SJSA1 (cell line): ENCODE data around the gene CD81. TPM values are rescaled to one million over a fixed set of nuclear protein-coding genes. Genes with fewer than 3 reads are reported as not detected.
"Not testable (repeated sequence)": the region's sequence is repeated elsewhere in the genome, so short reads cannot be mapped to it uniquely, and the experiment has no call there.

ENCODE experiments used
- DNase-seq, 2 experiments: peaks; one replicate each; pipeline ENCODE4 v3.0.0-alpha.2; 2015 to 2020; ENCODE audit warnings: low spot score in 2 of 2, low read depth in 1 of 2
- H3K27ac ChIP-seq: fragments of 250-450 bp; sonication (Bioruptor Pico); 2 replicates; pipeline ENCODE4 v1.5.1; 2020; ENCODE audit warnings: mild to moderate bottlenecking, moderate library complexity
- H3K27me3 ChIP-seq: fragments of 250-450 bp; sonication (Bioruptor Pico); replicated peaks from 2 replicates; pipeline ENCODE4 v1.5.1; 2020; ENCODE audit warnings: mild to moderate bottlenecking, moderate library complexity
- H3K36me3 ChIP-seq: fragments of 250-450 bp; sonication (Bioruptor Pico); 2 replicates; pipeline ENCODE4 v1.5.1; 2020; ENCODE audit warnings: mild to moderate bottlenecking
- H3K4me1 ChIP-seq: fragments of 250-450 bp; sonication (Bioruptor Pico); replicated peaks from 2 replicates; pipeline ENCODE4 v1.6.1; 2021; ENCODE audit warnings: mild to moderate bottlenecking
- H3K4me3 ChIP-seq: fragments of 250-450 bp; sonication (Bioruptor Pico); 2 replicates; pipeline ENCODE4 v1.5.1; 2020; ENCODE audit warnings: mild to moderate bottlenecking
- H3K9me3 ChIP-seq: fragments of 250-450 bp; sonication (Bioruptor Pico); replicated peaks from 2 replicates; pipeline ENCODE4 v1.5.1; 2020; ENCODE audit warnings: mild to moderate bottlenecking
- total RNA-seq: library from RNA; depleted of rRNA; stranded (reverse); fragments of >200 nt; shearing (Covaris generic); gene quantifications from 2 replicates; pipeline ENCODE4 v1.2.3, GENCODE V29; 2014

The CD81 gene
- total RNA-seq, 1 experiment from 2014 or later = 219 TPM

DNA sequence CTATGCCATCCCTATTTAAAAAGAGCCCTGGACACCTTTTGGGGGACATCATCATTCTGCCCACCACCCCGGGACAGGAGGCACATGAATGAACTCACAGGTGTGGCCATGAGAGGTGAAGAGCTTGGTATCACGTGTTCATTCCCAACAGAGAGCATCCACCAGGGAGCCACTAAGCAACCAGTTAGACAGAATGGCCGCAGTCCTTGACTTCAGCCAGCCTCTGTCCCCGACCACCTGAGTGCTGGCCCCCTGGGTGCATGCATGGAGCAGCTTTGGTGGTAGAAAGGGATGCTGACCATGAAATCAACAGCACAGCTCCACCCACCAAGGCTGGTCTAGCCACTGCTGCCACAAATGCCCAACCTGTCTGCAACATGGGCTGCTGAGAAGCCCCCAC, 31.1 kb upstream of the CD81 start:
- no peaks in the 10 kb centered on the region for H3K36me3 ChIP-seq
- no peak for DNase-seq
- H3K27ac ChIP-seq = no peak overlapping the region
- no peaks in the 10 kb centered on the region for H3K4me1 ChIP-seq
- H3K9me3 ChIP-seq = peaks cover 27% of the 10 kb centered on the region
- no peaks in the 10 kb centered on the region for H3K27me3 ChIP-seq
- no peak overlapping the region for H3K4me3 ChIP-seq

DNA sequence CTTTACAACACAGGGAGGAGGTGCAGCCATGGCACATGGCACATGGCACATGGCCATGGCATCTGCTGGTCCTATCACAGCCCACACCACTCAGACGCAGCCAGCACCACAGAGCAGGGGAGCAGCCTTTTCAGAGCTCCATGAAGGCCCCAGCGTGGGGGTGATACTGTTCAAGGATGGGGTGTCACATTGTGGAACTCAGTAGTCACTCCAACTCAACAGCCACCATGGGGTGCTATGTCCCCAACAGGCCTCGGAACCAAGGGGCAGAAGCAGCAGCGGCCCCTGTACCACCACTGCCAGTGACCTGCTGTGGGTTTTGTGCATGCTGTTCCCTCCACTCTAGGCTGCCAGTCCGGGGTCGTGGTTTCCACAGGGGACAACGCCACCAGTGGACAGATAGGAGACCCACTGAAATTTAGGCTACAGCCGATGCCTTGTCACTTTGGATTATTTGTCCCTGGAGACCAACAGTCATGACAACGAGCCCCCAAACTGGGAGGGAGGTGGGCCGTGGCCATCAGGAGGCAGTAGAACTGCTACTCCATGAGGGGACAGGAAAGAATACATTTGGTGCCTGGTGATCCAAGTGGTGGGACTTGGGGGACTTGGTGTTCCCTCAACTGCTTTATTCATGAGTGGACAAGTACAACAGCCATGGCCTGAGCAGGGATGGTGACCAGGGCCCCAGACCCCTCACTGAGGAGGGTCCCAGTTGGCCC, 30.4 kb upstream of the CD81 start:
- H3K4me1 ChIP-seq = no peaks in the 10 kb centered on the region
- no peaks in the 10 kb centered on the region for H3K27me3 ChIP-seq
- H3K4me3 ChIP-seq = no peak overlapping the region
- H3K27ac ChIP-seq = no peak overlapping the region
- no peak for DNase-seq
- H3K9me3 ChIP-seq = peaks cover 27% of the 10 kb centered on the region
- no peaks in the 10 kb centered on the region for H3K36me3 ChIP-seq

DNA sequence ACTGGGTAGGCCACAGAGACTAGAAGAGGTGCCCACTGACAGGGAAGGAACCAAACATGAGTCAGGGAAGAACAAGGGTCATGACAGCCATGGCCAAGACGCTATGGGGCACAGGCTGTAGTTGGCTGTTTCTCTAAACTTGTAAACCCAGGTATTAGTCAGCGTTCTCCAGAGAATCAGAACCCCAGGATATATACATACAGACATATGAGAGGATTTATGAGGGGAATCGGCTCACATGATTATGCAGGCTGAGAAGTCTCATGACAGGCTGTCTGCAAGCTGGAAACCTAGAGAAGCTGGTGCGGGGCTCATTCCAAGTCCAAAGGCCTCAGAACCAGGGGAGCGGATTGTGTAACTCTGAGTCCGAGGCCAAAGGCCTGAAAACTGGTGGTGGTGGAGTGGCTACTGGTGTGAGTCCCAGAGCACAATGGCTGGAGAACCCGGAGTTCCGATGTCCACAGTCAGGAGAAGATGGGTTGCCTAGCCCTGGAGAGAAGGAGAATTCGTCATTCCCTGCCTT, 29.7 kb upstream of the CD81 start:
- no peaks in the 10 kb centered on the region for H3K4me1 ChIP-seq
- DNase-seq = no peak
- H3K27me3 ChIP-seq = no peaks in the 10 kb centered on the region
- no peak overlapping the region for H3K4me3 ChIP-seq
- peaks cover 27% of the 10 kb centered on the region for H3K9me3 ChIP-seq
- no peak overlapping the region for H3K27ac ChIP-seq
- H3K36me3 ChIP-seq = no peaks in the 10 kb centered on the region

DNA sequence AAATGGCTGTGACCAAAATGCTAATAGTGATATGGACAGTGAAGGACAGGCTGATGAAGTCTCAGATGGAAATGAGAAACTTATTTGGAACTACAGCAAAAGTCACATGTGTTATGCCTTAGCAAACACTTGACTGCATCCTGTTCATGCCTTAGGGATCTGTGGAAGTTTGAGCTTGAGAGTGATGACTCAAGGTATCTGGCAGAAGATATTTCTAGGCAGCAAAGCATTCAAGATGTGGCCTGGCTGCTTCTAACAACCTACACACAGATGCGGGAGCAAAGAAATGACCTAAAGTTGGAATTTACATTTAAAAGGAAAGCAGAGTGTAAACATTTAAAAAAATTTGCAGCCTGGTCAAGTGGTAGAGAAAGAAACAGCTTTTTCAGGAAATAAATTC, 28.1 kb upstream of the CD81 start:
- no peak for DNase-seq
- H3K27me3 ChIP-seq = no peaks in the 10 kb centered on the region
- H3K9me3 ChIP-seq = peaks cover 27% of the 10 kb centered on the region
- no peaks in the 10 kb centered on the region for H3K36me3 ChIP-seq
- H3K4me3 ChIP-seq = no peak overlapping the region
- no peak overlapping the region for H3K27ac ChIP-seq
- H3K4me1 ChIP-seq = no peaks in the 10 kb centered on the region

DNA sequence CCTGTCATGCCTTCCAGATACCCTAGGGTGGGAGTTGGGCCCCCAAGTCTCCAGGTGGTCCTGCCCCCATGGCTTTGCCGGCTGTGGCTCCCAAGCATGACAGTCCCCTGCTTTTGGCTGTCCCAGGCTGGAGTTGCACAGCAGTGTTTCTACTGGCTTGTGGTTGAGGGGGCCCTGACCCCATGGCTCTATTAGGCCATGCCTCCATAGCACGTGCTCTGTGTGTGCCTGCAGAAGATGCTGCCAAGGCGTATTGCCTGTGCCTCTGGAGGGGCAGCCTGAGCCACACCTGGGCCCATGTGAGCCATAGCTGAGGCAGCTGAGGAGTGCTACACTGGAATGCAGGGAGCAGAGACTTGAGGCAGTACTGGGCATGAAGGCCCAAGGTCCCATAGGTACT, 25.4 kb upstream of the CD81 start:
- H3K27me3 ChIP-seq = no peaks in the 10 kb centered on the region
- no peaks in the 10 kb centered on the region for H3K36me3 ChIP-seq
- peaks cover 27% of the 10 kb centered on the region for H3K9me3 ChIP-seq
- H3K4me3 ChIP-seq = no peak overlapping the region
- H3K27ac ChIP-seq = no peak overlapping the region
- DNase-seq = no peak
- no peaks in the 10 kb centered on the region for H3K4me1 ChIP-seq

DNA sequence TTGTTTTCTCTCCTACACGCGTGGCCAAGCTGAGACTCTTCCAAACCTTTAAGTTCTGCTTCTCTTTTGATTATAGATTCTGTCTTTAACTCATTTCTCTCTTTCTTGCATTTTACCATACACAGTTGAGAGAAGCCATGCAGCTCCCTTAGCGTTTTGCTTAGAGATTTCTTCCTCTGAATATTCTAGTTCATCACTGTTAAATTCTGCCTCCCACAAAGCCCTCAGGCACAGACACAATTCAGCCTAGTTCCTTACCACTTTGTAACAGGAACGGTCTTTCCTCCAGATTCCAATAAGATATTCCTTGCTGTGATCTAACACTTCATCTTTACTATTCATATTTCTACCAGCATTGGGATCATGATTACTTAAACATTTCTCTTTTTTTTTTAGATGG, 24.7 kb upstream of the CD81 start:
- H3K27me3 ChIP-seq = no peaks in the 10 kb centered on the region
- H3K36me3 ChIP-seq = no peaks in the 10 kb centered on the region
- H3K4me3 ChIP-seq = no peak overlapping the region
- no peaks in the 10 kb centered on the region for H3K4me1 ChIP-seq
- H3K9me3 ChIP-seq = peaks cover 21% of the 10 kb centered on the region
- no peak overlapping the region for H3K27ac ChIP-seq
- no peak for DNase-seq

DNA sequence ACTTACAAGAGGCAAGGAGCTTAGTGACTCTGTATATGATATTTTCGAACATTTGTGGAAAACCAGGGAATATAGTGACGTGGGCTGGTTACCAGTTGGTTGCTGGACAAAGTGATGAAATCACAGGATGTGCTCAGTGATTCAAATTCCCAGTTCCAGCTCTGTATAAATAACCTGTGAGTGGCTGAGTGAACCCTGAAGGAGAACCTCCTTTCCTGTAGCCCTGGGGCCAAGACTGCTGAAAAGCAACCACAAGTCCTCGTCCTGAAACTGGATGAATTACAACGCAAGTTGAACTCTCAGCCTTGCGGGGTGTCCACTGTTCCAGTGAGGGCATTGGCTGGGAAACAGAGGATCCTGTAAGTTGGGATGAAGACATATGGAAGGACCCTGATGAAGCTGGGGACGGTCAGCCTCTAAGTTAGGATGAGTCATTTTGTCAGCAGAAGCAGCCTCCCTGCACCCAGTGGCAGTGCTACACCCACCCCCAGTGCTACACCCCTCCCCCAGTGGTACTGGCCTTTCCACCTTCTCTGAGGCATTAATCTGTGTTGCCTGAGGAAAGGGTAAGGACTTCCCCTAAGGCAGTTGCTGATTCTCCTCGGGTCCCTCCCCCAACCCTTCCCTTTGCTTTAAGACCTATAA, 22.0 kb upstream of the CD81 start:
- Histone ChIP-seq H3K27ac (no peak overlapping the region), H3K27me3 (no peaks in the 10 kb centered on the region), H3K4me1 (no peaks in the 10 kb centered on the region), H3K4me3 (no peak overlapping the region), H3K9me3 (peaks cover 2% of the 10 kb centered on the region; the same call in 1 of the 2 replicates), H3K36me3 (no peaks in the 10 kb centered on the region)
- DNase-seq = no peak

DNA sequence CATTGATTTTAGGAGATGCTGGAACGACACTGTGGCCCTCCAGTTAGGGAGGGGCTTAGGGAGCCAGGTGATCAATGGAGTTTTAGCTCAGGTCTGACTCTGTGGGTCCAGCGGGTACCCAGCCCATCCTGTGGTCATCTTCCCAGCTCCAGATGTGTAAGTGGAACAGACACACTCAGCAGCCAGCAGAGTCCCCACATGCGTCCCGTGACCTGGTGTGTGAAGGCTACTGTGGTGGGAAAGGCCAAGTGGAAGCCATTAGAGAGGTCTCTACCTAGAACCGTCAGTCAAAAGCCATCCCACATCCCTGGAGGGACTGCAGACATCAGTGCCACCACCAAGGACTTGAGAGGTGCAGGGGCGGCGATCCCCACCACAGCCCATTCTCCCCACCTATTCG, 19.9 kb upstream of the CD81 start:
- no peak overlapping the region for H3K4me3 ChIP-seq

DNA sequence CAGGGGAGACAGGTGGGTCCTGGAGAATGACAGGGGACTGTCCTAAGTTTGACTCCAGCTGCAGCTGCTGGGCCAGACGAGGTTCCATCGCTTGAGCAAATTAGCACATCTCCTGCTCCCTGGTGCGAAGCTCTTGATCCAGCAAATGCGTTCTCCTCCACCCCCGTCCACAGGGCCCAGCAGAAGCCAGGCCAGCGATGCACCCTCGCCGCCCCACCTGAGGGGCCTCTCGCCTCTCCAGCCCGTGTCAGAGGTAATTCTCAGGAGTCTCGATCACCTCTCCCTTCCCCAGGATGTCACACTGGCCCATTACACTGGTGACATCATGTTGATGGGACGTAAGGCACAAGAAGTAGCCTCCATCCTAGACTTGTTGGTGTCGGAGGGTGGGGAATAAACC, 19.5 kb upstream of the CD81 start:
- H3K4me1 ChIP-seq, H3K27ac ChIP-seq, H3K27me3 ChIP-seq, H3K9me3 ChIP-seq, H3K36me3 ChIP-seq, DNase-seq, H3K4me3 ChIP-seq: not testable (repeated sequence)

More for the DNA sequence above, 19.9 kb upstream of the CD81 start:
- no peaks in the 10 kb centered on the region; the same call in 1 of the 2 replicates for H3K9me3 ChIP-seq
- no peaks in the 10 kb centered on the region for H3K36me3 ChIP-seq
- no peaks in the 10 kb centered on the region for H3K27me3 ChIP-seq
- no peak for DNase-seq
- H3K4me1 ChIP-seq = no peaks in the 10 kb centered on the region
- no peak overlapping the region for H3K27ac ChIP-seq

DNA sequence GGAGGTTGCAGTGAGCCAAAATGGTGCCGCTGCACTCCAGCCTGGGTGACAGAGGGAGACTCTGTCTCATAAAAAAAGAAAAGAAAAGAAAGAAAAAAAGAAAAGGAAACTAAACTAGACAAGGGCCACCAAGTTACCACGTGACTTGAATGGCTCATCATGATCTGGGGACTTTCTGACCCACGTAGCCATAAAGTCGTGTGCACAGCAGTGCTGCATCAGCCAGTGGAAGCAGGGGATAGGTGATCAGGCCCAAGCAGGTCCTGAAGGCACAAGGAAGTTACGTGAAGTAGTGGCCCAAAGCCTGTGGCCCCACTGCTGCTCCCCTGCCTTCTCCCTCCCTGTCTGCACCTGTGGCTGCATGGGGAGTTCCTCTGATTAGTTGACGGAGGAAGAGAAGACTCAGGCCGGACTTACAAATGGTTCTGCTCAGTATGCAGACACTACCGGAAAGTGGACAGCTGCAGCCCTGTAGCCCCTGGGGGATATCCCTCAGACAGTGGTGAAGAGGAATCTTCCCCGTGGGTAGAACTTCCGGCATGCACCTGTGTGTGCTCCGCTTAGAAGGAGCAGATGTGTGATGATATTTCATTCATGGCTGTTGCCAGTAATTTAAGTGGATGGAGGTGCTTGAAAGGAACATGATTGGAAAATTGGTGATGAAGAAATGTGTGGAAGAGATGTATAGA, 18.2 kb upstream of the CD81 start:
- H3K36me3 ChIP-seq = no peaks in the 10 kb centered on the region
- no peaks in the 10 kb centered on the region; the same call in 1 of the 2 replicates for H3K9me3 ChIP-seq
- no peak for DNase-seq
- no peaks in the 10 kb centered on the region for H3K27me3 ChIP-seq
- no peaks in the 10 kb centered on the region for H3K4me1 ChIP-seq
- no peak overlapping the region for H3K27ac ChIP-seq
- no peak overlapping the region for H3K4me3 ChIP-seq

DNA sequence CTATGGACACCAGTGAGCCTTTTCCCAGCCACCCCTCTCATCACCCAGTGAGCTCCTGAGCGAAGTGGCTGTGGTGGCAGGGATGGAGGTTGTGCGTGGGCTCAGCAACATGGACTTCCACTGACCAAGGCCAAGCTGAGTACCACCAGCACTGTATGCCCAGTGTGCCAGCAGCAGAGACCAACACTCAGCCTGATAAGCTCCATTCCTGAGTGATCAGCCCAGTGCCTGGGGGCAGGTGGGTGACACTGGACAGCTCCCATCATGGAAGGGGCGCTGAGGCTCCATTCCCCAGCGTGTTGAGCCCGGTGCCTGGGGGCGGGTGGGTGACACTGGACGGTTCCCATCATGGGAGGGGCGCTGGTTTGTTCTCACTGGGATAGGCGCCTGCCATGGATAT, 17.6 kb upstream of the CD81 start:
- DNase-seq = no peak
- no peaks in the 10 kb centered on the region for H3K27me3 ChIP-seq
- H3K9me3 ChIP-seq = no peaks in the 10 kb centered on the region; the same call in 1 of the 2 replicates
- no peak overlapping the region for H3K4me3 ChIP-seq
- no peaks in the 10 kb centered on the region for H3K4me1 ChIP-seq
- H3K27ac ChIP-seq = no peak overlapping the region
- no peaks in the 10 kb centered on the region for H3K36me3 ChIP-seq

DNA sequence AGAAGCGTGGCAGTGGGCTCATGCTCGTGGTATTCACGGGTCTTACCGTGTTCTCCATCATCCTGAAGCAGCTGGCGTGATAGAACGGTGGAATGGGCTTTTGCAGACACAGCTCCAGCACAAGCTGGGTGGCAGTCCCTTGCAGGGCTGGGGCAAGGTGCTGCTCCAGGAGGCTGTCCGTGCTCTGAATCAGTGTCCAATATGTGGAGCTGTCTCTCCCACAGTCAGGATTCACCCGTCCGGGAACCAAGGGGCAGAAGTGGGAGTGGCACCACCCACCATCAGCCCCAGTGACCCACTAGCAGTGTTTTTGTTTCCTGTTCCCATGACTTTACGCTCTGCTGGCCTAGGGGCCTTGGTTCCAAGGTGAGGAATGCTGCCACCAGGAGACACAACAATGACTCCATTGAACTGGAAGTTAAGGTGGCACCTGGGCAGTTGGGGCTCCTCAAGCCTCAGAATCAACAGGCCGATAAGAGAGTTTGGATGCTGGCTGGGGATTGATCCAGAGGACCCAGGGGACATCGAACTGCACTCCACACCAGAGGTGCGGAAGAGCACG, 16.9 kb upstream of the CD81 start:
- no peaks in the 10 kb centered on the region for H3K36me3 ChIP-seq
- no peaks in the 10 kb centered on the region for H3K4me1 ChIP-seq
- H3K27me3 ChIP-seq = no peaks in the 10 kb centered on the region
- no peak overlapping the region for H3K27ac ChIP-seq
- H3K4me3 ChIP-seq = no peak overlapping the region
- H3K9me3 ChIP-seq = no peaks in the 10 kb centered on the region; the same call in 1 of the 2 replicates
- DNase-seq = no peak

DNA sequence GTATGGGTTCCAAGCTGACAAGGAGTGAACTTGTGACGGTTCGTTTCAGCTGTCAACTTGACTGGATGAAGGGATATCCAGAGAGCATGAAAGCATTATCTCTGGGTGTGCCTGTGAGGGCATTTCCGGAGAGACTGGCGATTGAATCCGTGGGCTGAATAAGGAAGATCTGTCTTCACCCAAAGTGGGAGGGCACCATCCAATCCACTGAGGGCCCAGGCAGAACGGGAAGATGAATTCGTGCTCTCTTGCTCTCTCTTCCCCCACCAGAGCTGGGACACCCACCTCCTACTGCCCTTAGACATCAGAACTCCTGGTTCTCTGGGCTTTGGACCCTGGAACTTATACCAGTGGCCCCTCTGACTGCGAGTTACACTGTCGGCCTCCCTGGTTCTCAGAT, 15.5 kb upstream of the CD81 start:
- Histone ChIP-seq H3K9me3 (no peaks in the 10 kb centered on the region), H3K4me3 (no peak overlapping the region), H3K4me1 (peaks cover 5% of the 10 kb centered on the region; the same call in 1 of the 2 replicates), H3K36me3 (no peaks in the 10 kb centered on the region), H3K27me3 (no peaks in the 10 kb centered on the region), H3K27ac (no peak overlapping the region)
- no peak for DNase-seq

DNA sequence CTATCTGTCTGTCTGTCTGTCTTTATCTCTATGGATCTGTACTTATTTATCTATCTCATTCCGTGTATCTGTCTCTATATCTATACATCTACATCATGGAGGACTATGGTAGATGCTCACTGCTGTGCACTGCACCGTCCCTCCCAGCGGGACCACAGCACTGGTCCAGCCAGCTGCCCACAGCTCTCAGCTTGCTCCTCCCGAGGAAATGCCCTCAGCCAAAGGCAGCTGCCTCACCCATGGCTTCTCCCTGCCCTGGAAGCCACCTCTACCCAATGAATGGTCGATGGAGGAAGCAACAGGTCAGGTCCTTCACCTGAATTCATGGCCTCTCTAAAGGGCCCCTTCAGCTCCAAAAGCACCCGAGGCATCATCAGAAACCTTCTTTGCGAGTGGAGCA, 14.7 kb upstream of the CD81 start:
- no peak for DNase-seq
- Histone ChIP-seq H3K4me3 (no peak overlapping the region), H3K27me3 (no peaks in the 10 kb centered on the region), H3K9me3 (no peaks in the 10 kb centered on the region), H3K36me3 (no peaks in the 10 kb centered on the region), H3K4me1 (peaks cover 5% of the 10 kb centered on the region; the same call in 1 of the 2 replicates), H3K27ac (no peak overlapping the region)
